Activated CD8-positive, alpha-beta memory T cell treated with anti-CD3 and anti-CD28 coated beads, Interleukin-2, amount 10 ng/mL, durations not matched to agents 7 days and 5 days (primary cell): ENCODE data around the gene WDCP. TPM values are rescaled to one million over a fixed set of nuclear protein-coding genes. Genes with fewer than 3 reads are reported as not detected.
"Not testable (repeated sequence)": the region's sequence is repeated elsewhere in the genome, so short reads cannot be mapped to it uniquely, and the experiment has no call there.

Source experiments
- ATAC-seq: fragments of 150-1000 bp; cut with Tn5 transposase; one replicate; pipeline ENCODE4 v1.10.0; 2021; ENCODE audit warnings: moderate library complexity
- CTCF ChIA-PET: fragments of 350-600 bp; sonication (Branson Sonifier 250); formaldehyde crosslinking; loops from one replicate; lab custom pipeline; 2021; ENCODE audit warnings: antibody characterized with exemption; lab: Charles Lee
- DNase-seq: peaks from one replicate; pipeline ENCODE4 v3.0.0-alpha.2; 2020
- H3K27ac Mint-ChIP-seq: one replicate; pipeline ENCODE4 v1.8.0; 2021; ENCODE audit warnings: mild to moderate bottlenecking, mixed read lengths
- H3K27me3 Mint-ChIP-seq: one replicate; pipeline ENCODE4 v1.8.0; 2021; ENCODE audit warnings: mixed read lengths
- H3K36me3 Mint-ChIP-seq: one replicate; pipeline ENCODE4 v1.8.0; 2021; ENCODE audit warnings: mild to moderate bottlenecking, mixed read lengths
- H3K4me1 Mint-ChIP-seq: one replicate; pipeline ENCODE4 v1.8.0; 2021; ENCODE audit warnings: mixed read lengths
- H3K4me3 Mint-ChIP-seq: one replicate; pipeline ENCODE4 v1.8.0; 2021; ENCODE audit warnings: mild to moderate bottlenecking, moderate library complexity, mixed read lengths
- H3K9me3 Mint-ChIP-seq: one replicate; pipeline ENCODE4 v1.8.0; 2022; ENCODE audit warnings: low read depth, mixed read lengths
- total RNA-seq, 2 experiments: library from RNA; stranded (reverse); gene quantifications; one replicate each; pipeline ENCODE4 v1.2.3, GENCODE V29; 2021

The WDCP gene
- total RNA-seq = 10 to 100 TPM; 22.8 to 26.5 TPM

GRCh38 chr2:24046930-24047702, at the start of gene WDCP:
Gene WDCP (minus strand): TSS chr2:24047391. CDS start chr2:24039494, 7,897 bp downstream.
- Mint-ChIP-seq H3K4me3 (peak within 1 kb of the TSS; percentile 97), H3K4me1 (peaks cover 32% of the 10 kb centered on the region), H3K9me3 (no peaks in the 10 kb centered on the region), H3K36me3 (peaks cover 7% of the 10 kb centered on the region), H3K27ac (peak within 1 kb of the TSS; percentile 86), H3K27me3 (peaks cover 2% of the 10 kb centered on the region)
- CTCF ChIA-PET = interaction anchor here (0.8 to 2.3 kb wide), 10 partner anchors 14 to 222 kb away, joined by 3 to 14 read pairs (median 5); partner anchors contain the start of genes ATAD2B, SF3B6 and TP53I3
- peak; percentile 98 for DNase-seq
- peak; percentile 98 for ATAC-seq

GRCh38 chr2:24095171-24095677, 48.0 kb upstream of the WDCP start:
- not testable (repeated sequence) for H3K36me3 Mint-ChIP-seq, H3K4me1 Mint-ChIP-seq, H3K27ac Mint-ChIP-seq, DNase-seq, H3K4me3 Mint-ChIP-seq, ATAC-seq, H3K9me3 Mint-ChIP-seq, H3K27me3 Mint-ChIP-seq
- CTCF ChIA-PET = interaction anchor here (1.6 kb wide), 1 partner anchor 11 kb away, joined by 8 read pairs; the partner anchor contains the start of gene TP53I3

GRCh38 chr2:24093270-24093669, 46.1 kb upstream of the WDCP start:
- ATAC-seq, DNase-seq, H3K27ac Mint-ChIP-seq, H3K27me3 Mint-ChIP-seq, H3K4me3 Mint-ChIP-seq, H3K9me3 Mint-ChIP-seq, H3K36me3 Mint-ChIP-seq, CTCF ChIA-PET, H3K4me1 Mint-ChIP-seq: not testable (repeated sequence)

GRCh38 chr2:24088821-24089359, 41.7 kb upstream of the WDCP start:
- CTCF ChIA-PET = interaction anchor here (0.9 kb wide), 1 partner anchor 264 kb away, joined by 4 read pairs; no protein-coding TSS in a partner anchor
- H3K27ac Mint-ChIP-seq = no peak overlapping the region
- H3K4me3 Mint-ChIP-seq = no peak overlapping the region
- peaks cover 11% of the 10 kb centered on the region for H3K4me1 Mint-ChIP-seq
- no peaks in the 10 kb centered on the region for H3K9me3 Mint-ChIP-seq
- DNase-seq (no peak), ATAC-seq (no peak)
- peaks cover 3% of the 10 kb centered on the region for H3K36me3 Mint-ChIP-seq
- no peaks in the 10 kb centered on the region for H3K27me3 Mint-ChIP-seq

- DNase-seq (no peak), ATAC-seq (no peak)
- Mint-ChIP-seq H3K9me3 (no peaks in the 10 kb centered on the region), H3K4me1 (peaks cover 19% of the 10 kb centered on the region), H3K4me3 (no peak overlapping the region), H3K27me3 (no peaks in the 10 kb centered on the region), H3K36me3 (peaks cover 2% of the 10 kb centered on the region), H3K27ac (no peak overlapping the region)
- CTCF ChIA-PET = interaction anchor here (0.7 to 1.5 kb wide), 2 partner anchors 221 to 263 kb away, joined by 3 to 5 read pairs; no protein-coding TSS in a partner anchor
Measured at GRCh38 chr2:24087032-24087431, 39.8 kb upstream of the WDCP start.

- Mint-ChIP-seq H3K4me1 (peaks cover 19% of the 10 kb centered on the region), H3K9me3 (no peaks in the 10 kb centered on the region), H3K36me3 (peaks cover 3% of the 10 kb centered on the region), H3K27me3 (no peaks in the 10 kb centered on the region), H3K4me3 (no peak overlapping the region), H3K27ac (no peak overlapping the region)
- CTCF ChIA-PET = no interaction called here
- ATAC-seq = no peak
- no peak for DNase-seq
Measured at GRCh38 chr2:24086241-24086640, 39.0 kb upstream of the WDCP start.

GRCh38 chr2:24085200-24085489, 38.0 kb upstream of the WDCP start:
- Mint-ChIP-seq H3K27ac (no peak overlapping the region), H3K9me3 (no peaks in the 10 kb centered on the region), H3K36me3 (peaks cover 4% of the 10 kb centered on the region), H3K4me3 (peak overlapping the region; percentile 83), H3K4me1 (peaks cover 19% of the 10 kb centered on the region), H3K27me3 (no peaks in the 10 kb centered on the region)
- DNase-seq (no peak), ATAC-seq (no peak)
- CTCF ChIA-PET = interaction anchor here (0.9 to 3.7 kb wide), 21 partner anchors 9 to 297 kb away, joined by 3 to 48 read pairs (median 5); partner anchors contain the start of genes ATAD2B, FAM228B and SF3B6

- Mint-ChIP-seq H3K9me3 (no peaks in the 10 kb centered on the region), H3K4me3 (peak within 1 kb of the TSS; percentile 83), H3K36me3 (peaks cover 4% of the 10 kb centered on the region), H3K27me3 (no peaks in the 10 kb centered on the region), H3K27ac (peak within 1 kb of the TSS; percentile 86), H3K4me1 (peaks cover 19% of the 10 kb centered on the region)
- peak; percentile 97 for ATAC-seq
- peak; percentile 85 for DNase-seq
- CTCF ChIA-PET = interaction anchor here (0.6 to 3.7 kb wide), 54 partner anchors 8 to 301 kb away, joined by 3 to 48 read pairs (median 4); partner anchors contain the start of genes ATAD2B, FAM228B, FKBP1B and SF3B6
Measured at GRCh38 chr2:24084386-24085199, 37.4 kb upstream of the WDCP start, which contains the start of gene TP53I3. Gene TP53I3 (minus strand): TSS chr2:24084834. CDS start chr2:24084326, 508 bp downstream.

- peak overlapping the region; percentile 83 for H3K4me3 Mint-ChIP-seq
- peak; percentile 76 for DNase-seq
- CTCF ChIA-PET = interaction anchor here (0.6 to 3.7 kb wide), 47 partner anchors 8 to 302 kb away, joined by 3 to 48 read pairs (median 4); partner anchors contain the start of genes ATAD2B, FAM228B, SF3B6 and WDCP
Measured at GRCh38 chr2:24083567-24084385, 36.6 kb upstream of the WDCP start.

GRCh38 chr2:24082787-24083566, 35.8 kb upstream of the WDCP start:
- peaks cover 4% of the 10 kb centered on the region for H3K36me3 Mint-ChIP-seq
- CTCF ChIA-PET = interaction anchor here (0.6 to 3.7 kb wide), 23 partner anchors 7 to 295 kb away, joined by 3 to 48 read pairs (median 9); partner anchors contain the start of genes ATAD2B, FAM228B, SF3B6 and WDCP
- DNase-seq (no peak), ATAC-seq (no peak)
- peak overlapping the region; percentile 83 for H3K4me3 Mint-ChIP-seq
- H3K9me3 Mint-ChIP-seq = no peaks in the 10 kb centered on the region
- H3K27ac Mint-ChIP-seq = peak overlapping the region; percentile 86
- peaks cover 21% of the 10 kb centered on the region for H3K4me1 Mint-ChIP-seq
- no peaks in the 10 kb centered on the region for H3K27me3 Mint-ChIP-seq

More at GRCh38 chr2:24083567-24084385, 36.6 kb upstream of the WDCP start:
- H3K9me3 Mint-ChIP-seq = no peaks in the 10 kb centered on the region
- H3K27me3 Mint-ChIP-seq = no peaks in the 10 kb centered on the region
- H3K4me1 Mint-ChIP-seq = peaks cover 19% of the 10 kb centered on the region
- peak; percentile 73 for ATAC-seq
- H3K27ac Mint-ChIP-seq = peak overlapping the region; percentile 86
- H3K36me3 Mint-ChIP-seq = peaks cover 4% of the 10 kb centered on the region

- ATAC-seq (no peak), DNase-seq (no peak)
- Mint-ChIP-seq H3K9me3 (no peaks in the 10 kb centered on the region), H3K36me3 (peaks cover 4% of the 10 kb centered on the region), H3K27ac (no peak overlapping the region), H3K4me3 (no peak overlapping the region), H3K27me3 (no peaks in the 10 kb centered on the region), H3K4me1 (peaks cover 28% of the 10 kb centered on the region)
- CTCF ChIA-PET = interaction anchor here (1.4 kb wide), 1 partner anchor 154 kb away, joined by 4 read pairs; the partner anchor contains the start of gene ATAD2B
Measured at GRCh38 chr2:24080701-24081100, 33.5 kb upstream of the WDCP start.
